GM12878 (cell line): ENCODE data around the gene TMC4. TPM values are rescaled to one million over a fixed set of nuclear protein-coding genes. Genes with fewer than 3 reads are reported as not detected.
A peak's percentile ranks its signal among the peaks of the same experiment; 100 is the strongest.

Experiments used
- ATAC-seq: fragments of 200-7000 bp; cut with Tn5 transposase; 3 replicates; pipeline ENCODE4 v1.9.1; 2020; ENCODE audit warnings: mild to moderate bottlenecking, moderate library complexity
- BruUV-seq: library from RNA; stranded (reverse); fragments of 400-500 nt; replicated peaks from 2 replicates; lab custom pipeline; 2021; lab: Mats Ljungman, UMichigan
- CTCF ChIA-PET: fragments of 300-600 bp; sonication (Branson Sonifier 250); formaldehyde crosslinking; extraction: SDS; loops from one replicate; lab custom pipeline; 2021; ENCODE audit warnings: inconsistent platforms; lab: Yijun Ruan, JAX
- POLR2A ChIA-PET: fragments of 350-600 bp; formaldehyde crosslinking; extraction: SDS; loops from one replicate; lab custom pipeline; 2021; ENCODE audit warnings: inconsistent platforms; lab: Charles Lee
- RAD21 ChIA-PET: fragments of 300-600 bp; sonication (Branson Sonifier 250); formaldehyde crosslinking; loops from one replicate; lab custom pipeline; 2023; ENCODE audit warnings: antibody characterized with exemption; ENCODE audit not compliant: unreplicated experiment; lab: Charles Lee
- SMC1A ChIA-PET: fragments of 300-600 bp; sonication (Branson Sonifier 250); formaldehyde crosslinking; loops from one replicate; lab custom pipeline; 2023; ENCODE audit not compliant: unreplicated experiment, uncharacterized antibody; lab: Charles Lee
- DNase-seq: peaks from one replicate; pipeline ENCODE4 v3.0.0-alpha.2; 2011; ENCODE audit warnings: low read depth, low spot score
- FAIRE-seq: peaks from 3 replicates; lab custom pipeline; 2011; peaks lifted over from hg19 to GRCh38; lab: Jason Lieb, UNC
- H2AFZ ChIP-seq: 2 replicates; pipeline ENCODE4 v1.6.0; 2011; ENCODE audit warnings: low read depth, low read length, control low read depth; ENCODE audit not compliant: control insufficient read depth
- H3K27ac ChIP-seq: 2 replicates; pipeline ENCODE4 v1.5.1; 2011; ENCODE audit warnings: control low read depth; ENCODE audit not compliant: control insufficient read depth, insufficient read depth
- H3K27me3 ChIP-seq, 2 experiments: replicated peaks in 1 of 2; 2 replicates each; pipeline versions ENCODE4 v1.6.0 to v1.6.1; 2011; ENCODE audit warnings: low read length in 1 of 2; ENCODE audit not compliant: control insufficient read depth in 2 of 2, insufficient read depth in 2 of 2
- H3K36me3 ChIP-seq, 2 experiments: 2 replicates each; pipeline ENCODE4 v1.5.1; 2011; ENCODE audit warnings: low read length in 1 of 2; ENCODE audit not compliant: control insufficient read depth in 2 of 2, insufficient read depth in 2 of 2
- H3K4me1 ChIP-seq: 2 replicates; pipeline ENCODE4 v1.6.1; 2011; ENCODE audit warnings: mild to moderate bottlenecking, low read length, moderate library complexity, mixed read lengths; ENCODE audit not compliant: control insufficient read depth, insufficient read depth
- H3K4me2 ChIP-seq: 2 replicates; pipeline ENCODE4 v1.6.0; 2011; ENCODE audit warnings: control low read depth; ENCODE audit not compliant: control insufficient read depth, insufficient read depth
- H3K4me3 ChIP-seq: fragments of 200-600 bp; sonication (generic); 2 replicates; pipeline ENCODE4 v1.5.1; 2016
- H3K79me2 ChIP-seq: 2 replicates; pipeline ENCODE4 v1.6.0; 2011; ENCODE audit warnings: low read length; ENCODE audit not compliant: control insufficient read depth, insufficient read depth
- H3K9ac ChIP-seq: 2 replicates; pipeline ENCODE4 v1.8.0; 2011; ENCODE audit warnings: low read length, control low read depth, mixed read lengths; ENCODE audit not compliant: control insufficient read depth, insufficient read depth
- H3K9me3 ChIP-seq: replicated peaks from 3 replicates; pipeline ENCODE4 v1.5.1; 2011; ENCODE audit warnings: mild to moderate bottlenecking, low read length; ENCODE audit not compliant: control insufficient read depth, insufficient read depth
- H4K20me1 ChIP-seq: 2 replicates; pipeline ENCODE4 v1.6.0; 2011; ENCODE audit not compliant: control insufficient read depth, insufficient read depth
- CBX5 ChIP-seq: sonication (generic); IDR thresholded peaks from 2 replicates; pipeline ENCODE4 v1.6.1; 2016; ENCODE audit warnings: low read depth, moderate library complexity, mild to moderate bottlenecking, inconsistent platforms
- EZH2 ChIP-seq: IDR thresholded peaks from 2 replicates; pipeline ENCODE4 v1.6.1; 2012; ENCODE audit warnings: low read depth, mild to moderate bottlenecking, control low read depth, inconsistent platforms, low read length, borderline replicate concordance; ENCODE audit not compliant: control insufficient read depth
- FOS ChIP-seq: IDR thresholded peaks from 3 replicates; pipeline ENCODE4 v1.6.1; 2011; ENCODE audit warnings: borderline replicate concordance; ENCODE audit not compliant: insufficient read length; ENCODE audit errors: extremely low read depth
- FOXK2 ChIP-seq: fragments of 450-650 bp; IDR thresholded peaks from 2 replicates; pipeline ENCODE4 v1.6.1; 2017; ENCODE audit warnings: mild to moderate bottlenecking, moderate library complexity
- IKZF1 ChIP-seq: fragments of 450-650 bp; conservative IDR thresholded peaks from 2 replicates; pipeline ENCODE4 v1.6.1; 2017; ENCODE audit warnings: antibody characterized with exemption, mild to moderate bottlenecking
- KAT2A ChIP-seq: conservative IDR thresholded peaks from 2 replicates; pipeline ENCODE4 v1.6.1; 2011; ENCODE audit warnings: low read depth, low read length; ENCODE audit not compliant: control insufficient read depth
- MTA2 ChIP-seq: fragments of 450-650 bp; IDR thresholded peaks from 2 replicates; pipeline ENCODE4 v1.6.1; 2016; ENCODE audit warnings: low read depth, mild to moderate bottlenecking, moderate library complexity
- NBN ChIP-seq: fragments of 450-650 bp; IDR thresholded peaks from 2 replicates; pipeline ENCODE4 v1.6.1; 2016
- NFYB ChIP-seq: IDR thresholded peaks from 2 replicates; pipeline ENCODE4 v1.6.1; 2011; ENCODE audit warnings: low read depth, mild to moderate bottlenecking, low read length, improper control_type of control experiment, moderate library complexity; ENCODE audit not compliant: insufficient read depth
- NR2C1 ChIP-seq: fragments of 450-650 bp; IDR thresholded peaks from 2 replicates; pipeline ENCODE4 v1.6.1; 2017; ENCODE audit warnings: antibody characterized with exemption, mild to moderate bottlenecking, moderate library complexity
- PAX5 ChIP-seq: IDR thresholded peaks from 2 replicates; pipeline ENCODE4 v1.6.1; 2011; ENCODE audit warnings: low read depth, low read length, borderline replicate concordance
- PBX3 ChIP-seq: IDR thresholded peaks from 2 replicates; pipeline ENCODE4 v1.6.1; 2011; ENCODE audit warnings: mild to moderate bottlenecking, low read depth, low read length, moderate library complexity; ENCODE audit not compliant: insufficient replicate concordance
- PKNOX1 ChIP-seq: fragments of 450-650 bp; IDR thresholded peaks from 2 replicates; pipeline ENCODE4 v1.6.1; 2016; ENCODE audit warnings: mild to moderate bottlenecking
- PML ChIP-seq: IDR thresholded peaks from 2 replicates; pipeline ENCODE4 v1.6.1; 2012; ENCODE audit warnings: low read length, inconsistent platforms
- RAD51 ChIP-seq: fragments of 450-650 bp; IDR thresholded peaks from 2 replicates; pipeline ENCODE4 v1.6.1; 2016; ENCODE audit warnings: moderate library complexity, mild to moderate bottlenecking, inconsistent platforms
- RCOR1 ChIP-seq: conservative IDR thresholded peaks from 2 replicates; pipeline ENCODE4 v1.6.1; 2012; ENCODE audit warnings: low read depth, low read length, improper control_type of control experiment
- SMC3 ChIP-seq: IDR thresholded peaks from 2 replicates; pipeline ENCODE4 v1.6.1; 2011; ENCODE audit warnings: low read length, improper control_type of control experiment, borderline replicate concordance
- ZNF592 ChIP-seq: fragments of 450-650 bp; IDR thresholded peaks from 2 replicates; pipeline ENCODE4 v1.6.1; 2017; ENCODE audit warnings: mild to moderate bottlenecking, moderate library complexity
- WGBS: methylation state at CpG from one replicate; pipeline ENCODE4 v1.1.6; 2016; ENCODE audit warnings: low lambda C conversion rate; ENCODE audit not compliant: insufficient replicate concordance, insufficient coverage; ENCODE audit errors: missing lambda C conversion rate; 5-methylcytosine and 5-hydroxymethylcytosine counted together
- in situ Hi-C: fragments of 300-500 bp; cut with MboI; formaldehyde crosslinking; loops from 9 replicates; pipeline ENCODE4 v1.14.3; 2018; ENCODE audit warnings: mixed read lengths
- intact Hi-C: fragments of 100-400 bp; cut with micrococcal nuclease; formaldehyde crosslinking; loops from one replicate; pipeline ENCODE4 v1.14.2; 2022; ENCODE audit not compliant: unreplicated experiment
- polyA plus RNA-seq, 11 experiments: library from polyadenylated mRNA; depleted of rRNA in 4 of 11; unstranded in 6 of 11; stranded (reverse) in 5 of 11; fragments of >200 nt; fragmentation: Nextera tagmentation in 4 of 11; fragmentation: Illumina TruSeq in 1 of 11; extraction: Ambion mirVana in 4 of 11; extraction: Trizol in 1 of 11; gene quantifications; 1 replicate in 1 of 11; 2 replicates in 10 of 11; pipeline versions ENCODE4 v1.2.1 to v1.2.3, GENCODE V29; 2011 to 2016; ENCODE audit warnings: inconsistent platforms in 2 of 11, missing spikeins in 2 of 11, low read depth in 1 of 11
- total RNA-seq, 4 experiments: library from RNA; depleted of rRNA in 3 of 4; stranded (reverse); fragments of >200 nt in 3 of 4; fragmentation: Illumina TruSeq in 1 of 4; extraction: Trizol in 1 of 4; gene quantifications; 2 replicates each; pipeline versions ENCODE4 v1.2.1 to v1.2.3, GENCODE V29; 2013 to 2021

The TMC4 gene
- total and polyA plus RNA-seq, 10 of the 15 experiments (the other 5 are each of a cell fraction or from before 2014, with no cell fraction given), result 0.33 to 0.83 (median 0.74) TPM; not detected in 7

DNA sequence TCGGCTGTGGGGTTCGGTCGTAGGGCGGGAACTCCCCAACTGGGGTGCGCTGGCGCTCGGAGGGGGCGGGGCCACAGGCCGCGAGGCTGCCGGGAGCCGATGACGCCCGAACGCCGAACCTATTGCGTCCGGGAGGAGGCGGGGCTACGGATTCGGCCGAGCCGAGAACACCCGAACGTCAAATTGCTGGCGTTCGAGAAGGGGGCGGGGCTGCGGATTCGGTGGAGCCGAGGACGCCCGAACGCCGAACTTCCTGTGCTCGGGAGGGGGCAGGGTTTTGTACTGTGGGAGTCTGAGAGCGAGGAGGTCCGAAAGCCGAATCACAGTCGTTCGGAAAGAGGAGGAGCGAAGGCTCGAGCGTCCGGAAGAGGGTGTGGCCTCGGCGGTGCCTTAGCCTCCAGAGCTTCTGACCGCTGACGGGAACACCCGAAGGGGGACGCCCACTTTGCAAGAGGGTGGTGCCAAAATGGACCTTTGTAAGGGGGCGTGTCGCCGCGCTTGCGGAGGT, 17.6 kb upstream of the TMC4 start:
- DNase-seq (peak; percentile 98), FAIRE-seq (no peak), ATAC-seq (peak; percentile 77)
- Histone ChIP-seq H3K9ac (peak overlapping the region; percentile 90), H4K20me1 (no peaks in the 10 kb centered on the region), H2AFZ (peak overlapping the region; percentile 99), H3K36me3 (peaks cover 2 to 4% of the 10 kb centered on the region in 2 experiments; a peak in 3 of 4 replicates), H3K79me2 (peaks cover 19% of the 10 kb centered on the region), H3K9me3 (no peaks in the 10 kb centered on the region), H3K4me2 (peak overlapping the region; percentile 71), H3K4me1 (peaks cover 14% of the 10 kb centered on the region), H3K27ac (peak overlapping the region; percentile 99), H3K4me3 (peak overlapping the region; percentile 95), H3K27me3 (no peaks in the 10 kb centered on the region)
- ChIA-PET RAD21 (interaction anchor here (0.6 to 1.0 kb wide), 3 partner anchors 10 to 1464 kb away, joined by 3 read pairs; partner anchors contain the start of gene CNOT3), CTCF (interaction anchor here (0.6 kb wide), 1 partner anchor 20 kb away, joined by 3 read pairs; no protein-coding TSS in a partner anchor), SMC1A (interaction anchor here (1.0 to 4.8 kb wide), 5 partner anchors 8 to 134 kb away, joined by 3 to 26 read pairs (median 4); partner anchors contain the start of gene RPS9), POLR2A (interaction anchor here (1.1 to 6.1 kb wide), 3 partner anchors 12 to 53 kb away, joined by 6 to 100 read pairs (median 36); partner anchors contain the start of genes CNOT3, LENG1 and RPS9)
- no TSS peak for BruUV-seq
- in situ Hi-C loops (no loop called here), intact Hi-C loops (loop anchor here (1.0 kb wide), 1 partner anchor 31 kb away; the partner anchor contains the start of gene LENG1)
- 1% methylated on average over 39 of the region's 56 CpGs for WGBS
- TF ChIP-seq ZNF592, result no peak
- TF ChIP-seq NBN, result 0 out of 2 replicates have a peak, but pooled peaks have one; percentile 5
- no peak for TF ChIP-seq FOS
- TF ChIP-seq NR2C1, result no peak
- no peak for TF ChIP-seq FOXK2
- no peak for TF ChIP-seq RAD51
- TF ChIP-seq PBX3, result no peak
- no peak for TF ChIP-seq SMC3
- TF ChIP-seq PAX5, result no peak; the same call in 1 of the 2 replicates
- peak; percentile 52; the same call in 1 of the 2 replicates for TF ChIP-seq PKNOX1
- no peak for TF ChIP-seq MTA2
- TF ChIP-seq CBX5, result no peak
- TF ChIP-seq EZH2, result no peak
- no peak for TF ChIP-seq RCOR1
- TF ChIP-seq IKZF1, result no peak
- TF ChIP-seq PML, result no peak
- no peak for TF ChIP-seq KAT2A
- TF ChIP-seq NFYB, result 0 out of 2 replicates have a peak, but pooled peaks have one; percentile 22
